ENCODE data around the gene DCAF12. TPM values are rescaled to one million over a fixed set of nuclear protein-coding genes. Genes with fewer than 3 reads are reported as not detected.

DCAF12 gene
- total and polyA plus RNA-seq, 2 of the 8 experiments (the other 6 are each of a cell fraction or from before 2014, with no cell fraction given) = 22.7 to 29.2 TPM

GRCh38 chr9:34176089-34176488, 49.6 kb upstream of the DCAF12 start:
- no peak overlapping the region for H2BK5ac ChIP-seq (ENCODE audit: low read depth, low read length)
- no peak for FAIRE-seq
- H3K4ac ChIP-seq (replicated peaks; ENCODE audit: insufficient read length, low read depth, low read length) = no peak overlapping the region
- H3K9ac ChIP-seq (replicated peaks in 1 of 4; ENCODE audit: extremely low read depth in 1 of 4, low read depth in 3 of 4, low read length in 3 of 4) = no peak overlapping the region
- H4K5ac ChIP-seq (ENCODE audit: insufficient read length, low read depth, low read length) = no peak overlapping the region
- no peak overlapping the region for H4K91ac ChIP-seq (replicated peaks; ENCODE audit: insufficient read length, low read length)
- H3K79me2 ChIP-seq (ENCODE audit: control insufficient read depth in 1 of 2, insufficient read depth in 2 of 2, low read length in 2 of 2) = peaks cover 0 to 19% of the 10 kb centered on the region in 2 experiments; a peak in 2 of 4 replicates
- H2BK15ac ChIP-seq (ENCODE audit: low read length) = no peak overlapping the region
- H3K4me1 ChIP-seq (replicated peaks in 1 of 4; ENCODE audit: control insufficient read depth in 3 of 4, insufficient read depth in 4 of 4, low read length in 3 of 4) = no peaks in the 10 kb centered on the region; a peak in 1 of 7 replicates
- no peak overlapping the region for H2AK5ac ChIP-seq (ENCODE audit: low read depth, low read length)
- no peak for DNase-seq (ENCODE audit: low read depth in 1 of 2, low spot score in 2 of 2)
- H2BK120ac ChIP-seq (replicated peaks; ENCODE audit: low read depth, low read length) = no peak overlapping the region
- no peak overlapping the region for H2BK12ac ChIP-seq (ENCODE audit: low read depth, low read length)
- no peak overlapping the region for H3K27ac ChIP-seq (ENCODE audit: low read depth, low read length)
- H3K36me3 ChIP-seq (ENCODE audit: control insufficient read depth in 2 of 4, insufficient read depth in 4 of 4, low read length in 3 of 4) = no peaks in the 10 kb centered on the region
- no peak overlapping the region for H3K4me2 ChIP-seq (ENCODE audit: insufficient read depth in 1 of 2, low read depth in 2 of 2, low read length in 2 of 2)
- peaks cover 5% of the 10 kb centered on the region for H3K23me2 ChIP-seq (ENCODE audit: low read depth, low read length)
- no peak overlapping the region for H3K56ac ChIP-seq (replicated peaks; ENCODE audit: insufficient read length, low read depth, low read length)
- H3K23ac ChIP-seq (ENCODE audit: insufficient read length) = no peak overlapping the region
- H2AFZ ChIP-seq (ENCODE audit: low read length) = no peak overlapping the region
- no peak overlapping the region for H2BK20ac ChIP-seq (ENCODE audit: low read length)
- no peaks in the 10 kb centered on the region for H3K9me3 ChIP-seq (ENCODE audit: insufficient read depth in 2 of 2, low read depth in 1 of 2, low read length in 1 of 2)
- no peaks in the 10 kb centered on the region for H3K27me3 ChIP-seq (replicated peaks in 1 of 4; ENCODE audit: control insufficient read depth in 3 of 4, extremely low read depth in 1 of 4, insufficient read depth in 3 of 4, low read length in 3 of 4)
- TF ChIP-seq TBP (IDR thresholded peaks at IDR 0.05; ENCODE audit: low read depth, low read length) = no peak
- no peak for TF ChIP-seq TCF12 (IDR thresholded peaks at IDR 0.05; ENCODE audit: low read depth, low read length)
- no peak for TF ChIP-seq SRF (IDR thresholded peaks at IDR 0.05; ENCODE audit: low read depth, low read length)
- no peak for TF ChIP-seq GABPA (IDR thresholded peaks at IDR 0.05; ENCODE audit: borderline replicate concordance, insufficient read depth, low read length)
- TF ChIP-seq ATF2 (IDR thresholded peaks at IDR 0.05; ENCODE audit: low read length) = no peak
- no peak overlapping the region for H3K14ac ChIP-seq (ENCODE audit: insufficient read length)
- ChIA-PET POLR2A (ENCODE audit: partially characterized antibody) (interaction anchor here (0.6 kb wide), 1 partner anchor 12 kb away, joined by 3 read pairs; no protein-coding TSS in a partner anchor), CTCF (ENCODE audit: partially characterized antibody) (interaction anchor here (1.7 to 3.8 kb wide), 3 partner anchors 16 to 76 kb away, joined by 3 to 16 read pairs (median 10); no protein-coding TSS in a partner anchor)
- no peak overlapping the region for H3K18ac ChIP-seq (ENCODE audit: extremely low read depth, low read length)
- H4K20me1 ChIP-seq (replicated peaks in 1 of 2; ENCODE audit: control insufficient read depth in 1 of 2, insufficient read depth in 2 of 2, low read length in 2 of 2) = no peaks in the 10 kb centered on the region
- H3K79me1 ChIP-seq (ENCODE audit: low read depth, low read length) = no peaks in the 10 kb centered on the region
- WGBS, 2 experiments (ENCODE audit: extremely low coverage in 1 of 2, insufficient coverage in 1 of 2, insufficient read length in 1 of 2, insufficient replicate concordance in 2 of 2, low coverage in 1 of 2, low lambda C conversion rate in 2 of 2, missing lambda C conversion rate in 1 of 2) = 96% methylated on average over 2 of the region's 3 CpGs; no CpG with 5 or more reads in 1 of the 2 experiments
- no peak overlapping the region for H4K8ac ChIP-seq (ENCODE audit: extremely low read depth, insufficient read depth, low read length)
- H3K4me3 ChIP-seq (ENCODE audit: extremely low read depth in 1 of 4, insufficient read depth in 2 of 4, low read depth in 3 of 4, low read length in 4 of 4) = no peak overlapping the region
